Stimulated activated memory B cell treated with anti-CD40 and anti-IgM and Interleukin-4, amounts not matched to agents 10 μg/mL and 1 μg/mL and 100 μg/mL, for 72 hours (primary cell): ENCODE measurements around the gene OR52K1.
"Not testable (repeated sequence)": the region's sequence is repeated elsewhere in the genome, so short reads cannot be mapped to it uniquely, and the experiment has no call there.

Source experiments
- ATAC-seq: fragments of 150-1000 bp; cut with Tn5 transposase; 2 replicates; pipeline ENCODE4 v1.10.0; 2021
- H3K27ac Mint-ChIP-seq: one replicate; pipeline ENCODE4 v1.8.0; 2022; ENCODE audit warnings: mild to moderate bottlenecking, mixed read lengths
- H3K27me3 Mint-ChIP-seq: one replicate; pipeline ENCODE4 v1.8.0; 2022; ENCODE audit warnings: mixed read lengths
- H3K36me3 Mint-ChIP-seq: one replicate; pipeline ENCODE4 v1.8.0; 2022; ENCODE audit warnings: mixed read lengths
- H3K4me1 Mint-ChIP-seq: one replicate; pipeline ENCODE4 v1.8.0; 2022; ENCODE audit warnings: mixed read lengths
- H3K4me3 Mint-ChIP-seq: one replicate; pipeline ENCODE4 v1.8.0; 2022; ENCODE audit warnings: mild to moderate bottlenecking, moderate library complexity, mixed read lengths
- H3K9me3 Mint-ChIP-seq: one replicate; pipeline ENCODE4 v1.8.0; 2022; ENCODE audit warnings: mixed read lengths

OR52K1 gene

GRCh38 chr11:4522339-4522738 lies 39.9 kb downstream of the OR52K1 start:
- Mint-ChIP-seq H3K4me3 (no peak overlapping the region), H3K36me3 (no peaks in the 10 kb centered on the region), H3K27me3 (peaks cover 64% of the 10 kb centered on the region), H3K9me3 (no peaks in the 10 kb centered on the region), H3K27ac (no peak overlapping the region), H3K4me1 (no peaks in the 10 kb centered on the region)
- no peak for ATAC-seq

GRCh38 chr11:4522752-4523151 lies 40.3 kb downstream of the OR52K1 start:
- Mint-ChIP-seq H3K4me1 (no peaks in the 10 kb centered on the region), H3K27me3 (peaks cover 64% of the 10 kb centered on the region), H3K9me3 (no peaks in the 10 kb centered on the region), H3K27ac (no peak overlapping the region), H3K4me3 (no peak overlapping the region), H3K36me3 (no peaks in the 10 kb centered on the region)
- no peak for ATAC-seq

- Mint-ChIP-seq H3K27me3 (peaks cover 72% of the 10 kb centered on the region), H3K4me3 (no peak overlapping the region), H3K9me3 (no peaks in the 10 kb centered on the region), H3K27ac (no peak overlapping the region), H3K36me3 (no peaks in the 10 kb centered on the region), H3K4me1 (no peaks in the 10 kb centered on the region)
- ATAC-seq: no peak
These were observed 41.2 kb downstream of the OR52K1 start for GRCh38 chr11:4523666-4524065.

- no peaks in the 10 kb centered on the region for H3K4me1 Mint-ChIP-seq
- peaks cover 48% of the 10 kb centered on the region for H3K27me3 Mint-ChIP-seq
- no peak overlapping the region for H3K4me3 Mint-ChIP-seq
- no peaks in the 10 kb centered on the region for H3K36me3 Mint-ChIP-seq
- no peak for ATAC-seq
- H3K27ac Mint-ChIP-seq: no peak overlapping the region
- H3K9me3 Mint-ChIP-seq: no peaks in the 10 kb centered on the region
These were observed 45.5 kb downstream of the OR52K1 start for GRCh38 chr11:4527926-4528325.

GRCh38 chr11:4531686-4532085 lies 49.2 kb downstream of the OR52K1 start:
- not testable (repeated sequence) for H3K4me3 Mint-ChIP-seq, H3K36me3 Mint-ChIP-seq, H3K9me3 Mint-ChIP-seq, ATAC-seq, H3K4me1 Mint-ChIP-seq, H3K27ac Mint-ChIP-seq
- peaks cover 19% of the 10 kb centered on the region for H3K27me3 Mint-ChIP-seq

- Mint-ChIP-seq H3K4me1 (no peaks in the 10 kb centered on the region), H3K27ac (no peak overlapping the region), H3K4me3 (no peak overlapping the region), H3K36me3 (no peaks in the 10 kb centered on the region), H3K9me3 (no peaks in the 10 kb centered on the region), H3K27me3 (no peaks in the 10 kb centered on the region)
- no peak for ATAC-seq
These were observed 57.3 kb downstream of the OR52K1 start for GRCh38 chr11:4539603-4540219.

GRCh38 chr11:4541071-4541470 lies 58.6 kb downstream of the OR52K1 start:
- no peaks in the 10 kb centered on the region for H3K36me3 Mint-ChIP-seq
- H3K27me3 Mint-ChIP-seq: no peaks in the 10 kb centered on the region
- ATAC-seq: no peak
- H3K9me3 Mint-ChIP-seq: no peaks in the 10 kb centered on the region
- no peak overlapping the region for H3K4me3 Mint-ChIP-seq
- no peaks in the 10 kb centered on the region for H3K4me1 Mint-ChIP-seq
- no peak overlapping the region for H3K27ac Mint-ChIP-seq
